Measurements from ENCODE around the gene HNF1A.

- no peak for TF ChIP-seq CTCF (IDR thresholded peaks at IDR 0.05)
- TF ChIP-seq POLR2A (IDR thresholded peaks at IDR 0.05), result no peak
Observed at GRCh38 chr12:120956579-120957300, 21.6 kb upstream of the HNF1A start.
